Measurements from ENCODE around the gene FBXO42.

DNA sequence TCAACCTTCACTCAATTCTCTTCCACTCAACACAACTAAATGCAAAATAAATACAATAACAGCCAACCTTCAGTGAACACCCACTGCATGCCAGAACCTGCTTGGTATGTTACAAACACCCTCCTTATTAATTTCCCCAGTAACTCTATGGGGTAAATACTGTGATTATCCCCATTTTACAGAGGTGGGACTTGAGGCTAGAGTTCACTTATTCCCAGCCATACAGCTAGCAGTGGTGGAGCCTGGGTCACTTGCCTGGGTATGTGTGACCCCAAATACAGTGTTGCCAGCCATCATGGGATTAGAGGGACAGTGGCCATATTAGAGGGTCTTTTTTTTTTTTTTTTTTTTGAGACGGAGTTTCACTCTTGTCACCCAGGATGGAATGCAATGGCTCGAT, 116.9 kb downstream of the FBXO42 start:
- TF ChIP-seq, protein P1, sequence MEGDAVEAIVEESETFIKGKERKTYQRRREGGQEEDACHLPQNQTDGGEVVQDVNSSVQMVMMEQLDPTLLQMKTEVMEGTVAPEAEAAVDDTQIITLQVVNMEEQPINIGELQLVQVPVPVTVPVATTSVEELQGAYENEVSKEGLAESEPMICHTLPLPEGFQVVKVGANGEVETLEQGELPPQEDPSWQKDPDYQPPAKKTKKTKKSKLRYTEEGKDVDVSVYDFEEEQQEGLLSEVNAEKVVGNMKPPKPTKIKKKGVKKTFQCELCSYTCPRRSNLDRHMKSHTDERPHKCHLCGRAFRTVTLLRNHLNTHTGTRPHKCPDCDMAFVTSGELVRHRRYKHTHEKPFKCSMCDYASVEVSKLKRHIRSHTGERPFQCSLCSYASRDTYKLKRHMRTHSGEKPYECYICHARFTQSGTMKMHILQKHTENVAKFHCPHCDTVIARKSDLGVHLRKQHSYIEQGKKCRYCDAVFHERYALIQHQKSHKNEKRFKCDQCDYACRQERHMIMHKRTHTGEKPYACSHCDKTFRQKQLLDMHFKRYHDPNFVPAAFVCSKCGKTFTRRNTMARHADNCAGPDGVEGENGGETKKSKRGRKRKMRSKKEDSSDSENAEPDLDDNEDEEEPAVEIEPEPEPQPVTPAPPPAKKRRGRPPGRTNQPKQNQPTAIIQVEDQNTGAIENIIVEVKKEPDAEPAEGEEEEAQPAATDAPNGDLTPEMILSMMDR (conservative IDR thresholded peaks at IDR 0.05; ENCODE audit: low read depth, low read length): no peak
- TF ChIP-seq, protein P2, sequence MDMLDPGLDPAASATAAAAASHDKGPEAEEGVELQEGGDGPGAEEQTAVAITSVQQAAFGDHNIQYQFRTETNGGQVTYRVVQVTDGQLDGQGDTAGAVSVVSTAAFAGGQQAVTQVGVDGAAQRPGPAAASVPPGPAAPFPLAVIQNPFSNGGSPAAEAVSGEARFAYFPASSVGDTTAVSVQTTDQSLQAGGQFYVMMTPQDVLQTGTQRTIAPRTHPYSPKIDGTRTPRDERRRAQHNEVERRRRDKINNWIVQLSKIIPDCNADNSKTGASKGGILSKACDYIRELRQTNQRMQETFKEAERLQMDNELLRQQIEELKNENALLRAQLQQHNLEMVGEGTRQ (IDR thresholded peaks at IDR 0.05; ENCODE audit: low read depth, low read length): no peak
- TF ChIP-seq SMC3 (IDR thresholded peaks at IDR 0.05; ENCODE audit: low read depth, low read length) (no peak), RAD21 (IDR thresholded peaks at IDR 0.05; ENCODE audit: low read length) (no peak), BHLHE40 (IDR thresholded peaks at IDR 0.05; ENCODE audit: low read depth, low read length) (no peak), MXI1 (IDR thresholded peaks at IDR 0.05; ENCODE audit: borderline replicate concordance, low read depth, low read length) (no peak), RFX5 (IDR thresholded peaks at IDR 0.05; ENCODE audit: low read depth, low read length) (no peak)

All from IMR-90 (cell line).